Activated CD4-positive, alpha-beta T cell treated with anti-CD3 and anti-CD28 coated beads, Interleukin-2, amount 50 U/mL, for 4 hours (primary cell): Measurements from ENCODE around the gene TBL2.
"Not testable (repeated sequence)": the region's sequence is repeated elsewhere in the genome, so short reads cannot be mapped to it uniquely, and the experiment has no call there.

Experiments used
- DNase-seq, 2 experiments: peaks; one replicate each; pipeline ENCODE4 v3.0.0-alpha.2; 2020

The TBL2 gene

DNA sequence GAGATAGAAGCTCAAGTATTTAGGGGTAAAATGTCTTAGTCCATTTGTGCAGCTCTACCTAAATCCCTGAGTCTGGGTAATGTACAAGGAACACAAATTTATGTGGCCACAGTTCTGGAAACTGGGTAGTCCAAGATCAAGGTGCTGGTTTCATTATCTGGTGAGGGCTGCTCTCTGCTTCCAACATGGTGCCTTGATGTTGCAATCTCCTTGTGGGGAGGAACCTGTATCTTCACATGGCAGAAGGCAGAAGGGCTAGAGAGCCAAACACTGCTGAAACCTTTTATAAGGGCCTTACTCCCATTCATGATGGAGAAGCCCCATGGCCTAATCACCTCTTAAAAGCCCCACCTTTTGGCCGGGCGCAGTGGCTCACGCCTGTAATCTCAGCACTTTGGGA is 47.6 kb downstream of the TBL2 start:
- DNase-seq, result no peak

GRCh38 chr7:73526896-73527821 is 51.2 kb downstream of the TBL2 start:
- no peak for DNase-seq

DNA sequence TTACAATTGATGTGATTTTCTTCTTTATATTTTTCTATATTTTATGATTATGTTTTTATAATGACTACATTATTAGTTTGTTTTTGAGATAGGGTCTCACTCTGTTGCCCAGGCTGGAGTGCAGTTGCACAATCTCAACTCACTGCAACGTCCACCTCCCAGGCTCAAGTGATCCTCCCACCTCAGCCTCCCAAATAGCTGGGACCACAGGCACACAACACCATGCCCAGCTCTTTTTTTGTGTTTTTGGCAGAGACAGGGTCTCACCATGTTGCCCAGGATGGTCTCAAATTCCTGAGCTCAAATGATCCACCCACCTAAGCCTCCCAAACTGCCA is 52.3 kb downstream of the TBL2 start:
- DNase-seq, result not testable (repeated sequence)

GRCh38 chr7:73522105-73522872 is 56.1 kb downstream of the TBL2 start, which contains the start of gene BAZ1B:
BAZ1B (minus strand) TSS chr7:73522293; CDS start chr7:73521933, 360 bp downstream.
- DNase-seq, result peak; percentile 95 to 97

- DNase-seq, result no peak
Observed at GRCh38 chr7:73521636-73522104, 56.7 kb downstream of the TBL2 start.

DNA sequence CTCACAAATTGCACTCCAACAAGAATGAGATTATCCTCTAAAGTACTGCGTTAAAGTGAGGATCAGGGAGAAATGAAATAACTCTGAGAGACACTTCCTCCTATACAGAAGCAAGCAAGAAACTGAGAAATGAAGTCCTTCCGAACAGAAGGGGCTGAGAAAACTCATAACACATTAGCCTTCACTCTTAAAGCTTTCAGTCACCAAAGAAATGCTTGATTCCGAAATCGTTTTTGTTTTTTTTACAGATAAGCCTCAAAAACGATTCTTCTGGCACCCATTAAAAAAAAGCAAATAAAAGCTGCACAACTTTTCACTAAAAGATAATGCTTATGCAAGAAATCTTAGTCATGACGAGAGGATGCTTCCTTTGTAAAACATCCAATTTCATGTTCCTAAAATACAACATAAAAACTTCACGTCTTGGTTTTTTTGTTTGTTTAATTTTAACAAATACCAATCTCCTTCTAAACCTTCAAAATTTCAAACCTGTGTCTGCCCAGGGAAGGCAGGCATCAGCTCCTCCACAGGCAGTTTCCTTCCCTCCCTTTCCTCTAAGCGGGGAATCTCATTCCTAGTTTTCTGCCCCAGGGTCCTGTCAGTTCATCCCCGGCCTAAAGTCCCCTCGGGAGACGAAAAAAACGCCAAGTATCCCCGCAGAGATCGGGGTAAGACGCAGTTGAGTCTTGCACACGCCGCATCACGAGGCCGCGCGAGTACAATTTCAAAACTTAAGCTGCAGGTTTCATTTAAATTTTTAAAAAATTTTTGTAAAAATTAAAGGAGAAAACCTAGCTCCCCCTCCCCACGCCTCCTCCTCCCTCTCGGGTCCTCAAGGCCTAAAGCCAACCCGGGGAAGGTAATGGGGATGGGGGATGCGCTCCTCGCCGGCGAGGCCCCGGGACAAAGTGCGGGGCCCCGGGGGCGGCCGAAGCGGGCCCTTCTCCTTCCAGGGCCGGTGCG is 57.4 kb downstream of the TBL2 start:
- no peak for DNase-seq

GRCh38 chr7:73519867-73520672 is 58.3 kb downstream of the TBL2 start:
- DNase-seq, result peak; percentile 22 to 23

DNA sequence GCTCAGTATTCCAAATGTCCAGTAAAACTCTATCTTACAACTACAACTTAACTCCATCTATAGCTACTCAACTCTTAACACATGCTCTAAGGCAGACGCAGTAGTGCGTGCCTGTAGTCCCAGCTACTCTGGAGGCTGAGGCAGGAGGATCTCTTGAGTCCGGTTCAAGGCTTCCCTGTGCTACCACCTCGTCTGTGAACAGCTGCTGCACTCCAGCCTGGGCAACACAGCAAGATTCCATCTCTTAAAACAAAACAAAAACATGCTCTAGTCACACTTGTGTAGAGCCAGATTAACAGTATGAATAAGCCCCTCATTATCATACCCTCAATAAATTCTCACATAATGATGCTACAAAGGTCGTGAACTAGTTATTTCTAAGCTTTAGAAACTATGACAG is 59.9 kb downstream of the TBL2 start:
- no peak for DNase-seq
